ENCODE measurements around the gene CROCC2. TPM values are rescaled to one million over a fixed set of nuclear protein-coding genes. Genes with fewer than 3 reads are reported as not detected.

Gene CROCC2
- total and polyA plus RNA-seq, 3 experiments from 2014 or later, result not detected

GRCh38 chr2:241018051-241018891 is 112.1 kb downstream of the CROCC2 start:
- Mint-ChIP-seq H3K4me3 (no peak overlapping the region), H3K9me3 (peaks cover 0 to 13% (median 2%) of the 10 kb centered on the region in 5 donors), H3K36me3 (no peaks in the 10 kb centered on the region), H3K4me1 (no peaks in the 10 kb centered on the region), H3K27ac (peak overlapping the region in 1 of 8 donors; percentile 69), H3K27me3 (peaks cover 3 to 5% of the 10 kb centered on the region in 2 donors)
- H3K4me3 ChIP-seq (ENCODE audit: low read length), result no peak overlapping the region
- no peaks in the 10 kb centered on the region for H3K36me3 ChIP-seq (ENCODE audit: insufficient read depth, low read length)
- CTCF ChIA-PET, result no interaction called here
- no peaks in the 10 kb centered on the region for H3K27me3 ChIP-seq (ENCODE audit: insufficient read depth, low read length, poor library complexity, severe bottlenecking)
- no peaks in the 10 kb centered on the region for H3K9me3 ChIP-seq (ENCODE audit: low read length)
- H3K4me1 ChIP-seq (ENCODE audit: insufficient read depth, low read length), result no peaks in the 10 kb centered on the region
- POLR2A ChIA-PET, result no interaction called here
- H3K27ac ChIP-seq (ENCODE audit: low read depth, low read length), result no peak overlapping the region
- DNase-seq, result no peak

- H3K4me3 ChIP-seq (ENCODE audit: low read length), result no peak overlapping the region
- H3K27me3 ChIP-seq (ENCODE audit: insufficient read depth, low read length, poor library complexity, severe bottlenecking), result no peaks in the 10 kb centered on the region
- H3K4me1 ChIP-seq (ENCODE audit: insufficient read depth, low read length), result no peaks in the 10 kb centered on the region
- ChIA-PET POLR2A (no interaction called here), CTCF (no interaction called here)
- H3K36me3 Mint-ChIP-seq, result no peaks in the 10 kb centered on the region
- H3K4me3 Mint-ChIP-seq, result no peak overlapping the region
- no peak overlapping the region for H3K27ac ChIP-seq (ENCODE audit: low read depth, low read length)
- H3K36me3 ChIP-seq (ENCODE audit: insufficient read depth, low read length), result no peaks in the 10 kb centered on the region
- no peak for DNase-seq
- H3K27me3 Mint-ChIP-seq, result peaks cover 3 to 5% of the 10 kb centered on the region in 2 donors
- no peak overlapping the region for H3K27ac Mint-ChIP-seq
- H3K9me3 ChIP-seq (ENCODE audit: low read length), result no peaks in the 10 kb centered on the region
- no peaks in the 10 kb centered on the region for H3K4me1 Mint-ChIP-seq
- peaks cover 2 to 13% (median 2%) of the 10 kb centered on the region in 5 donors for H3K9me3 Mint-ChIP-seq
These were observed 113.5 kb downstream of the CROCC2 start for GRCh38 chr2:241019441-241020139.

DNA sequence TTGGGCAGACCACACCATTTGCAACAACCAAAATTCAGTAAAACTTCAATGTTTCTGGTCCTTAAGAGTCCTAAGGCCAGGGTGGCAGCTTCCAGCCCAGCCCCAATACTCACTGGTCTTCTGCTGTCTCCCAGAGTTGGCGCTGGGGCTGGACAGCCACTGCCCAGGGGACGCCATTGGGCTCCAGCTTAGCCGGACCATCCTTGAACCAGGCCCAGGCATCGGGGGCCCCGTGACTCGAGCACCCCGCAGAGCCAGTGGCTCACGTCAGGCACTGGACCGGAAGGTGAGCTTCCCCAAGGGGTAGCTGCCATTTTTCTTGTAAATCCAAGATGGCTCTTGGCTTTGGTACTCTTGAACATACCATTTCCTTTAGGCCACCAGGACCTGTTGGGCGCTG is 114.1 kb downstream of the CROCC2 start:
- Histone ChIP-seq H3K4me3 (ENCODE audit: low read length) (no peak overlapping the region), H3K9me3 (ENCODE audit: low read length) (no peaks in the 10 kb centered on the region), H3K27ac (ENCODE audit: low read depth, low read length) (no peak overlapping the region), H3K27me3 (ENCODE audit: insufficient read depth, low read length, poor library complexity, severe bottlenecking) (no peaks in the 10 kb centered on the region), H3K36me3 (ENCODE audit: insufficient read depth, low read length) (no peaks in the 10 kb centered on the region), H3K4me1 (ENCODE audit: insufficient read depth, low read length) (no peaks in the 10 kb centered on the region)
- Mint-ChIP-seq H3K4me3 (no peak overlapping the region), H3K27ac (no peak overlapping the region), H3K4me1 (no peaks in the 10 kb centered on the region), H3K9me3 (peaks cover 6 to 17% (median 7%) of the 10 kb centered on the region in 5 donors), H3K36me3 (peaks cover 0 to 4% (median 0%) of the 10 kb centered on the region in 3 donors), H3K27me3 (peaks cover 3 to 5% of the 10 kb centered on the region in 2 donors)
- DNase-seq, result no peak
- ChIA-PET CTCF (no interaction called here), POLR2A (no interaction called here)

GRCh38 chr2:241020629-241021190 is 114.6 kb downstream of the CROCC2 start:
- ChIA-PET CTCF (no interaction called here), POLR2A (no interaction called here)
- Mint-ChIP-seq H3K27ac (no peak overlapping the region), H3K36me3 (peaks cover 2 to 9% (median 3%) of the 10 kb centered on the region in 3 donors), H3K4me1 (no peaks in the 10 kb centered on the region), H3K4me3 (no peak overlapping the region), H3K9me3 (peaks cover 8 to 22% (median 10%) of the 10 kb centered on the region in 5 donors), H3K27me3 (peaks cover 4 to 5% of the 10 kb centered on the region in 2 donors)
- DNase-seq, result no peak
- Histone ChIP-seq H3K4me3 (ENCODE audit: low read length) (no peak overlapping the region), H3K27ac (ENCODE audit: low read depth, low read length) (no peak overlapping the region), H3K9me3 (ENCODE audit: low read length) (no peaks in the 10 kb centered on the region), H3K4me1 (ENCODE audit: insufficient read depth, low read length) (no peaks in the 10 kb centered on the region), H3K36me3 (ENCODE audit: insufficient read depth, low read length) (no peaks in the 10 kb centered on the region), H3K27me3 (ENCODE audit: insufficient read depth, low read length, poor library complexity, severe bottlenecking) (no peaks in the 10 kb centered on the region)

GRCh38 chr2:241025639-241026038 is 119.5 kb downstream of the CROCC2 start:
- Mint-ChIP-seq H3K36me3 (peaks cover 4 to 25% (median 4%) of the 10 kb centered on the region in 3 donors), H3K4me3 (no peak overlapping the region), H3K27me3 (peaks cover 2 to 9% of the 10 kb centered on the region in 2 donors), H3K27ac (peak overlapping the region in 1 of 8 donors; percentile 38), H3K9me3 (peaks cover 30 to 36% (median 32%) of the 10 kb centered on the region in 5 donors), H3K4me1 (no peaks in the 10 kb centered on the region)
- H3K27ac ChIP-seq (ENCODE audit: low read depth, low read length), result no peak overlapping the region
- ChIA-PET CTCF (no interaction called here), POLR2A (no interaction called here)
- DNase-seq, result no peak
- no peaks in the 10 kb centered on the region for H3K36me3 ChIP-seq (ENCODE audit: insufficient read depth, low read length)
- H3K4me1 ChIP-seq (ENCODE audit: insufficient read depth, low read length), result no peaks in the 10 kb centered on the region
- H3K4me3 ChIP-seq (ENCODE audit: low read length), result no peak overlapping the region
- H3K9me3 ChIP-seq (ENCODE audit: low read length), result no peaks in the 10 kb centered on the region
- H3K27me3 ChIP-seq (ENCODE audit: insufficient read depth, low read length, poor library complexity, severe bottlenecking), result no peaks in the 10 kb centered on the region

DNA sequence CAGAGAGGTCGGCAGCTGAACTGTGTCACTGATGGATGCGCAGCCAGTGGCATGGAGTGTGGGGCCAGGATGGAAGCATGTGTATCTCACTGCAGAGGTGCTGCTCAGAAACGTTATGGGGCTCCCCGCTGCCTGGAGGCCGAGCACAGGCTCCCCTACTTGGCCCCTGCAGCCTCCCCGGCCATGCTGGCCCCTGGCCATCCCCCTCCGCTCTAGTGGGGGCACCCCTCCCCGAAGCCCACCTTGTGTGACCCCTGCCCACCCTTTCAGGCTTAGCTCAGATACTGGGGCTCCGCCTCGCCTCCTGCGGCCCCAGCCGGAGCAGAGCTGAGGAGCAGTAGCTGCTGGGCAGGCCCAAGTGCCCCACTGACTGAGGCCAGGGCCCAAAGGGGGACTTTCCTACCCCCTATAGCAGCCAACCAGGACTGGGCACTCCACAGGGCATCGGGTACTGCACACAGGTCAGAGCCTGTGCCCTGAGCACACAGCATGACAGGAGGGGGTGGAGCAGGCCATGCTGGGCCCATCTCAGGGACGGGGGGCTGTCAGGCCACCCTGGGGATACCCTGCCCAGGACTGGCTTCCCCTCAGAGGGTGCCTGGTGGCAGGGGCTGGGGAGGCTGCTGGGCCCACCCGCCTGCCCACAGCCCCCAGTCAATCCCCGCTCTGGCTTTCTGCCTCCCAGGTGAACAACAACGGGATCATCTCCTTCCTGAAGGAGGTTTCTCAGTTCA is 123.6 kb downstream of the CROCC2 start:
- Histone ChIP-seq H3K4me1 (ENCODE audit: insufficient read depth, low read length) (no peaks in the 10 kb centered on the region), H3K4me3 (ENCODE audit: low read length) (no peak overlapping the region), H3K36me3 (ENCODE audit: insufficient read depth, low read length) (no peaks in the 10 kb centered on the region), H3K27me3 (ENCODE audit: insufficient read depth, low read length, poor library complexity, severe bottlenecking) (no peaks in the 10 kb centered on the region), H3K27ac (ENCODE audit: low read depth, low read length) (no peak overlapping the region), H3K9me3 (ENCODE audit: low read length) (no peaks in the 10 kb centered on the region)
- CTCF ChIA-PET, result no interaction called here
- no peak overlapping the region for H3K4me3 Mint-ChIP-seq
- H3K36me3 Mint-ChIP-seq, result peaks cover 4 to 25% (median 4%) of the 10 kb centered on the region in 3 donors
- no peak overlapping the region for H3K27ac Mint-ChIP-seq
- peaks cover 17 to 34% (median 29%) of the 10 kb centered on the region in 5 donors for H3K9me3 Mint-ChIP-seq
- H3K27me3 Mint-ChIP-seq, result peaks cover 3 to 8% of the 10 kb centered on the region in 2 donors
- no peak for DNase-seq
- POLR2A ChIA-PET, result no interaction called here
- no peaks in the 10 kb centered on the region for H3K4me1 Mint-ChIP-seq

GRCh38 chr2:241030333-241030680 is 124.2 kb downstream of the CROCC2 start:
- Histone ChIP-seq H3K4me1 (ENCODE audit: insufficient read depth, low read length) (no peaks in the 10 kb centered on the region), H3K4me3 (ENCODE audit: low read length) (no peak overlapping the region), H3K9me3 (ENCODE audit: low read length) (no peaks in the 10 kb centered on the region), H3K27ac (ENCODE audit: low read depth, low read length) (no peak overlapping the region), H3K27me3 (ENCODE audit: insufficient read depth, low read length, poor library complexity, severe bottlenecking) (no peaks in the 10 kb centered on the region), H3K36me3 (ENCODE audit: insufficient read depth, low read length) (no peaks in the 10 kb centered on the region)
- Mint-ChIP-seq H3K4me3 (no peak overlapping the region), H3K9me3 (peaks cover 13 to 29% (median 25%) of the 10 kb centered on the region in 5 donors), H3K4me1 (peaks cover 0 to 4% (median 0%) of the 10 kb centered on the region in 3 donors), H3K36me3 (peaks cover 4 to 20% (median 4%) of the 10 kb centered on the region in 3 donors), H3K27ac (no peak overlapping the region), H3K27me3 (peaks cover 3 to 8% of the 10 kb centered on the region in 2 donors)
- ChIA-PET POLR2A (no interaction called here), CTCF (no interaction called here)
- DNase-seq, result no peak

Measured in CD8-positive, alpha-beta memory T cell (primary cell).